HG02885 (cell line): ENCODE data around the gene SLC39A9.
A peak's percentile ranks its signal among the peaks of the same experiment; 100 is the strongest.
"Not testable (repeated sequence)": the region's sequence is repeated elsewhere in the genome, so short reads cannot be mapped to it uniquely, and the experiment has no call there.

Experiments
- ATAC-seq: cut with Tn5 transposase; IDR thresholded peaks from one replicate; pipeline ENCODE4 v1.9.1; 2021; ENCODE audit warnings: mild to moderate bottlenecking; ENCODE audit not compliant: unreplicated experiment, poor library complexity

The SLC39A9 gene

GRCh38 chr14:69471916-69472315 lies 73.4 kb downstream of the SLC39A9 start:
- ATAC-seq, result no peak

- ATAC-seq, result no peak
Observed at GRCh38 chr14:69473260-69473659, 74.8 kb downstream of the SLC39A9 start.

- no peak for ATAC-seq
Observed at GRCh38 chr14:69473946-69474345, 75.5 kb downstream of the SLC39A9 start.

GRCh38 chr14:69475194-69475818 lies 76.8 kb downstream of the SLC39A9 start:
- no peak for ATAC-seq

GRCh38 chr14:69476824-69477450 lies 78.4 kb downstream of the SLC39A9 start:
- ATAC-seq, result not testable (repeated sequence)

DNA sequence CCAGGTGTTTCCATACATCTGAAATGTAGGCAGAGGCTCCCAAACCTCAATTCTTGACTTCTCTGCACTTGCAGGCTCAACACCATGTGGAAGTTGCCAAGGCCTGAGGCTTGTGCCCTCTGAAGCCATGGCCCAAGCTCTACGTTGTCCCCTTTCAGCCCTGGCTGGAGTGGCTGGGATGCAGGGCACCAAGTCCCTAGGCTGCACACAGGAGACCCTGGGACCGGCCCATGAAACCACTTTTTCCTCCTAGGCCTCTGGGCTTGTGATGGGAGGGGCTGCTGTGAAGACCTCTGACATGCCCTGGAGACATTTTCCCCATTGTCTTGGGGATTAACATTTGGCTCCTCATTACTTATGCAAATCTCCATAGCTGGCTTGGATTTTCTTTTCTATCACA lies 79.6 kb downstream of the SLC39A9 start:
- ATAC-seq, result not testable (repeated sequence)

DNA sequence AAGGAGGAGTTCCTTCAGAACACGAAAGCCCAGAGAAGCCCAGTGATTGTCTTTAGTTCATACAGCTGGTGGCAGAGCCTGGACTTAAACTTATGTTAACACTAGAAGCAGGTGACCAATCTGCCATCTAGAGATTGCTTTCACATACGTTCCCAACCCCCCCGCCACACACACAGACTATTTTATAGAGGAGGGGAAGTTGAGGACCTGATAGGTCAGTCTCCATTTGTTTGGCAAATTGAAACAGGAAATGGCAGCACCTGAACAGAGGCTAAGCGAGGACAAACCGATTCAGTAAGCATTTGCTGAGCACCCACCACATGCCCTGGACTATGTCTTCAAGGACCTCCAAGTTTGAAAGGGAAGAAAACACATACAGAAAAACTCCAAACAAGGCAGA lies 81.2 kb downstream of the SLC39A9 start:
- no peak for ATAC-seq

DNA sequence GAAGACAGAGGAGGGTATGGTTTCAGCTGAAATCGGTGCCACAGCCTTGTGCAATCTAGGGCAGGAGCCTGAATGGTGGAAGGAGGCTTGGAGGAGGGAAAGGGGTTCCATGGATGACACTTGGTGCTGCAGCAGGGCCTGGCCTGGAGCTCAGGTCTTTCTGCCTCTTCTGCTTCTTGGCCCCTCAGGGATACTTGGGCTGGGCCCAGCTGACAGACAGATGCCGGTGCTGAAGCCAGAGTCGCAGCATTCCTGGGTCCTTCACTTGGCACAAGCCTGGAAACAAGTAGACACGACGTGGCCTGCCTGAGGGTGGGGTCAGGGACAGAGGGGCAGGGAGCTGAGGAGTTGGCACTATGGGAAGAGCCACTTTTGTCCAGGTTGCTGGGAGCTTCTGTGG lies 81.6 kb downstream of the SLC39A9 start:
- no peak for ATAC-seq

- peak; percentile 92 for ATAC-seq
Observed at GRCh38 chr14:69481815-69482568, 83.5 kb downstream of the SLC39A9 start.

GRCh38 chr14:69483765-69484443 lies 85.4 kb downstream of the SLC39A9 start:
- ATAC-seq, result no peak

GRCh38 chr14:69484444-69485314 lies 86.2 kb downstream of the SLC39A9 start, which contains the start of gene PLEKHD1:
TSS of gene PLEKHD1 (plus strand) at chr14:69484728. CDS start at chr14:69484966, 238 bp downstream.
- ATAC-seq, result no peak

- no peak for ATAC-seq
Observed at GRCh38 chr14:69485315-69485660, 86.8 kb downstream of the SLC39A9 start.

DNA sequence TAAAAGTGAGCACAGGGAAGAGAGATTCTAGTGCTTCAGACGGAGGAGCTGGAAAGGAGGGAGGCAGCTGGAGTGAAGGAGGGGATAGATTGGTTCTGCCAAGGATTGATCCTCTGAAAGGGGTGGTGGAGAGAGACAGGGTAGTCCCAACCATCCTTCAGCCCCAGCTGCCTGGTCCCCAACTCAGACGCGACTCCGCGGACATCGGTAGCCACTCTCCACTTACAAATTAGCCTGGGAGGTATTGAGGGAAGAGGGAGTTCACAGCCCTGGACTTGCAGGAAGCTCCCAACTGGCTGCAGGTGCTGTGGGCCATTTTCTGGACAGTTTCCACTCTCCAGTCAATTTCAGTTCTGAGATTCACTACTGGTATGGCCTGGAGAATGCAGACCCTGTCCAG lies 87.2 kb downstream of the SLC39A9 start:
- no peak for ATAC-seq

DNA sequence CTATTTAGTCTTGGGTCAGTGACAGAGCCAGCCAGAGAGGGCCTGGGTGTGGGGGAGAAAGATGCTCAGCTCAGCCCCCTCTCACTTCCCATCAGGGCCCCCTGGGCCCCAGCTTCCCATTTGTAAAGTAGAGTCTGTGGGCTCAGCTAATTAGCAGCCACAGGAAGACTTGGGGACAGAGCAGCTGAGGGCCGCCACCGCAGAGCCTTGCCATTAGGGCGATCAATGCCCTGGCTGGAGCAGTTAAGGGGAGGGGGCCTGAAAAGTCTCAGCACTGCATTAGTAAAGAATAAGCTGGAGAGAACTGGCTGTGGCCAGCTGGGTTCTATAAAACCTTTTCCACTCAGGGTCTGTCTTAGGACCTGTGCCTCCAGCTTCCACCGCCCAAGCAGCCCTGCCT lies 88.7 kb downstream of the SLC39A9 start:
- ATAC-seq, result no peak

- ATAC-seq, result no peak
Observed at GRCh38 chr14:69487771-69488170, 89.3 kb downstream of the SLC39A9 start.

DNA sequence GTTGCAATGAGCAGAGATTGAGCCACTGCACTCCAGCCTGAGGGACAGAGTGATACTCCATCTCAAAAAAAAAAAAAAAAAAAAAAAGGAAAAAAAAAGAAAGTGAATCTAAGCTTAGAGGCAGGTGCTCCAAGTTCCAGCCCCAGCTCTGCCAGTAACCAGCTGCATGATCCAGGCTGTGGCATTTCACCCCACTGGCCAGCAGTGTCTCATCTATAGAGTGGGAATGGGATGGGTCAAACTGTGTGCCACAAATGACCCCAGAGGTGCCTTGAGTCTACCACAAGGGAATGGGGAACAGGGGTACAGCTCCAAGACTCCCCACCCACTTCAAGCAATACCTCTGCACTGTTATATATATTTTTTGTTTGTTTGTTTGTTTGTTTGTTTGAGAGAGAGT lies 91.0 kb downstream of the SLC39A9 start:
- no peak for ATAC-seq

GRCh38 chr14:69490219-69490918 lies 91.9 kb downstream of the SLC39A9 start:
- no peak for ATAC-seq

DNA sequence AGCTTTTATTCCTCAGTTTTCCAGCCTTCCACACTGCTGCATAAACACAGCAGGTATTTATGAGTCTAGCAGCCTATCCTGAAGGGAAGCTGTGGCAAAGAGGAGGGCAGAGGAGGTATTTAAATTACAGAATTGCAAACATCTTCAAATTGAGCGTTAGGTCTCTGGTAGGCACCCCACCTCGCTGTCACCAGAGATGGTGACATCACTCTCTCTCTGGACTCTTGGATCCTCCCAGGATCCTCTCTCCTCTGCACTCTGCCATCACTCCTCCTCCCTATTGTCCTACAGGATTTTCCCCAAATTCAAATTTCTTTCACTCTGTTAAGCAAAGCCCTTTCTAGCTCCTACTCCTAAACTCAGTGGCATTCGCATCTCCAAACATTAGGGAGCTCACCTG lies 92.7 kb downstream of the SLC39A9 start:
- ATAC-seq, result no peak

DNA sequence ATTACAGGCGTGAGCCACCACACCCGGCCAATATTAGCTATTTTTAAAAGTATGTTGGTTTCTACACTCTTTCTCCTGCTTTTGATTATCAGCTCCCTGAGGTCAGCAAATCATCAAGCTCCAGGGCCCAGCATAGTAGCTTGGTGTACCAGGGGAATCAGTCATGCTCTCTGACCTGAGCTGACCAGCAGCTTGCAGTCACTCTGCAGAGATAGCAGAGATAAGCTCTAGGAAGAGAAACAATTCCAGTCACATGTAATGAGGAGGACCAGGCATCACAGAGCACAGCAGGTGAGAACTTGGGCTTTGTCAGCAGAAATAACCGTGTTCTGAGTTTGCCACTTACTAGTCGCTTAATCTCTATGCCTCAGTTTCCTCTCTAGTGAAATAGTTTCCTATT lies 94.5 kb downstream of the SLC39A9 start:
- ATAC-seq, result no peak
